GM19351 (cell line): ENCODE data around the gene ZSCAN5B.
A peak's percentile ranks its signal among the peaks of the same experiment; 100 is the strongest.

Experiments used
- ATAC-seq: cut with Tn5 transposase; IDR thresholded peaks from one replicate; pipeline ENCODE4 v1.9.1; 2021; ENCODE audit warnings: mild to moderate bottlenecking, moderate library complexity; ENCODE audit not compliant: unreplicated experiment

Gene ZSCAN5B

GRCh38 chr19:56146904-56147303, 50.7 kb downstream of the ZSCAN5B start:
- ATAC-seq, result no peak

DNA sequence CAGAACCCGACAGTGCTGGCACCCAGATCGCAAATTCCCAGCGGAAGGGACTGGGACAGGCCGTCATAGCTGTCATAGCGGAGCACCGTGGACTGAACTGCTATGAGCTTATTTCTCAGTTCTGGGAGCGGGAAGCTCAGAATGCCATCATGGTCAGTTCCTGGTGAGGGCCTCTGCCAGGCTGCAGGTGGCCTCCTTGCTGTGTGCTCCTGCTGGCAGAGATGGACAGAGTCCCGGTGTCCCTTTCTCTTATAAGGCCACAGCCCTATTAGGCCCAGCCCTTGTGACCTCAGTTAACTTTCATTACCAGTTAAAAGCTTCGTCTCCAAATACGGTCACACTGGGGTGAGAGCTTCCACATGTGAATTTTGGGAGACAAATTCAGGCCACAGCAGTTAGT, 51.9 kb downstream of the ZSCAN5B start:
- ATAC-seq, result no peak

GRCh38 chr19:56144831-56145230, 52.8 kb downstream of the ZSCAN5B start:
- ATAC-seq, result no peak

- ATAC-seq, result no peak
Observed at GRCh38 chr19:56144376-56144775, 53.2 kb downstream of the ZSCAN5B start.

DNA sequence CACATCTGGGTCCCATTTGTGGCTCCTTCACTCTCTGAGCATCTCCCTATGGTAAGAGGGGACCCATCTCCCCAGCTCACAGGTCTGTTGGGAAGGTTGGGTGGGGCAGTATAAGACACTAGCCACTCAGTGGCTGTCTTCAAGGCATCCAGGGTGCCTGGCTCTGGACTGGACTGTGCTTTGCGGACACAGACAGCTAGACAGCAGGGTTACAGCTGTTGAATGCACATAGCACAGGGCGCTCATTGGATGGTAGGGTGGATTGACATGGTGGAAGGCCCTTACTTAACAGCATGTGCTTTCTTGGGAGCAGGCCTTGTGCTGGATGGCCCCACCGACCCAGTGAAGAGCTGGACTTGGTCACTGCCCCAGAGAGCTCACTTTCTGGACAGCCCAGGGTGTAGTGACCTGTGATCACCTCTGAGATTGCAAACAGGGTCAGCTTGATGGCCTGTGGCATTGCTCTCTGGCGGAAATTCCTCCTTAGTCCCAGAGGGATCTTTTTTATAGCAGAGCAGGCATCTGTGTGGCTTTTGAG, 54.6 kb downstream of the ZSCAN5B start:
- no peak for ATAC-seq

DNA sequence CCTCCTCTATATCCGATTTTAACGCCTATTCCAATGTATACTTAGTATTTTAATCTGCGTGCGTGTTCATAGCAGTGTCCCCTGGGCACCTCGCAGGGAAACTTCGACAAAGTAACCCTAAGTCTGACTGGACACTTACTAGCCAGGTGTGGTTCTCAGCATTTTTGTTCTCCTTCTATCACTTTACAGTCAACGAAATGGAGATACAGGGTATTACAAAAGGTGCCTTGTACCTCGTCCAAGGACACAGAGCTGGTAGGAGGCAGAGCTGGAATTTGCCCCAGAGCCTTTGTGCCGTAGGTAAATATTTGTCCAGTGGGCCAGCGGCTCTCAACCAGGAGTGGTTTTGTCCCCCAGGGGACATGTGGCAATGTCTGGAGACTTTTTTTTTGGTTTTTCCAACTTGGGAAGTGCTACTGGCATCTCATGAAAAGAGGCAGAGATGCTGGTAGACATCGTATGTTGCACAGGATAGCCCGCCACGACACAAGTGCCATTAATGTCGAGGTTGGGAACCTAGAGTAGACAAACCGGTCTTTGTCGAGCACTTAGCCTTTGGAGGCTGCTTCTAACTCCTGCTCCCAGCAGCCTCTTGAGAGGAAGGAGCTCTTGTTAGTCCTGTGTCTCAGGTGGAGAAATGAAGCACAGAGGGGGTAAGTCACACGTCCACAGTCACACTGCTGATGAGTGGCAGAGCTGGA, 55.3 kb downstream of the ZSCAN5B start:
- ATAC-seq, result no peak

- ATAC-seq, result no peak
Observed at GRCh38 chr19:56141417-56141993, 56.1 kb downstream of the ZSCAN5B start.

DNA sequence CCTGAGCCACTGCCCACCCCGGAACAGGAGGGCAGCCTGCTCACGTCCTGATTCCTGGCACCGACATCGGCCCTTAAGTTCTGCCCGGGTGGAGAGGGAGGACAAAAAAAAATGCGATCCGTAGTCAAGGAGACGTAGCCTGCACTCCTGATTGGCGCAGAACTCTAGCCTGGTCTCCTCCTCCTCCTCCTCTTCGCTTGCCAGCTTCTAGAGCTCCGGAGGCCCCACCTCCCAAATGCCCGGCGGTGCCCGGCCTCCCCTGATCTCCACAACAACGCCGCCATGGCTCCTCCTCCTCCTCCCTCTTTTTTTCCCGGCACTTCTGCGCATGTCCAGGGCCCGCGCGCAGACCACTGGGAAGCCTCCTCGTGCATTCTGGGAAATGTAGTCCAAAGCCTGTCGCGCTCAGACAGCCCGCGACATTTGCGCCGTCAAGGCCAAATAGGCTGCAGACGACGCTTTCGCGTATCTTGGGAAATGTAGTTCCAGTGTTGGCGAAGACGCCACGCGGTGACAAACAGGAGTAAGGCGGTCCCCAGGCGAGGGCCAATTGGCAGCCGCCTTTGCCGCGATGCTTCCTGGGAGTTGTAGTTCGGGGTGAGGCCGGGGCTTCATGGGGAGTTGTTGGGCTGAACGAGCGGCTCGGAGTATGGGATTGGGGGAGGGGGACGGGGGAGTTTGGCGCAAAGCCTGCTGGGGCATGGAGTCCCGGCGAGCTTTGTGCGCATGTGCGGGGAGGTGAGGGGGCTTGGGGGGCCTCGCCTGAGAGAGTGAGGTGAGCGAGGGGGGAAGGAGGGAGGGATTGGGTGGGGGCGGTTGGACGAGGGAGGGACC, 56.8 kb downstream of the ZSCAN5B start, which contains the start of gene ZNF444:
Gene ZNF444 (plus strand): TSS at position 705 of the 834 bp plus-strand sequence. CDS start 5,625 bp downstream, outside the sequence.
- peak; percentile 89 for ATAC-seq

DNA sequence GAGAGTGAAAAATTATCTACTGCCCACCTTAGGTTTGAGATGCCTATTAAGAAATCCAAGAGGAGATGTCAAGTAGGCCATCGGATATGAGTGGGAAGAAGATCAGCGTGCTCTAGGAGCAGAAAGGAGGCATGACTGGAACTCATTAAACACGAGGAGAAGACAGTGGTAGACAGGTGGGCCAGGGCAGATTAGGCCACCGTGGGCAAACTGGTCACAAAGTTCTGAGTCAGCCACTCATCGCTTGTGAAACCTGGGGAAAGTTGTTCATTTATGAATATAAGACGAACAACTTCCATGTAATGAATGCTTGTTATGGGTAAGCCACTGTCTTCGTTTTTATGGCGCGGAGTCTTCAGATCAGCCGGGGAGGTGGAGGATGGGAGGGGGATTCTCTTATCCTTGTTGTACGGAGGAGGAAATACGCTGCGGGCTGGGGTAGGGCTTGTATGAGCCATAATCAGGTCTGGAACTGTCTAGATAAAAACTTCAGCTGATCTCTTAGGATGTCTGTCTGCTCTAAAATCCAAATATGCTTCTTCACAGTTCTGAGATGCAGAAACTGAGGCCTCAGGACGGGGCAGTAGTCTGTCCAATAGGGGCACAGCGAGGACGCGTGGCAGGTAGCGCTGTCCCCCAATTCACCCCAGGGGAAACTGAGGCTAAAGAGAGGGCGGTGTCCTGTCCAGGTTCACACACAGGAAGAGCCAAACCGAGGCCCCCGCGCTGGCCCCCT, 57.6 kb downstream of the ZSCAN5B start:
- peak; percentile 1 for ATAC-seq
